NCI-H128 (cell line): Measurements from ENCODE around the gene NSUN3.
A peak's percentile ranks its signal among the peaks of the same experiment; 100 is the strongest.
"Not testable (repeated sequence)": the region's sequence is repeated elsewhere in the genome, so short reads cannot be mapped to it uniquely, and the experiment has no call there.

Experiments used
- DNase-seq: peaks from one replicate; lab custom pipeline; 2025; ENCODE audit not compliant: unreplicated experiment; lab: John Stamatoyannopoulos, UW

The NSUN3 gene

GRCh38 chr3:94062513-94063404, at the start of gene NSUN3, which contains the start of gene DHFR2:
Gene NSUN3 (plus strand): TSS chr3:94063061. CDS start chr3:94063127, 66 bp downstream.
Gene DHFR2 (minus strand): TSS chr3:94062916. CDS start chr3:94061511, 1,405 bp downstream.
- DNase-seq: peak; percentile 93

- no peak for DNase-seq
These were observed 47.8 kb upstream of the NSUN3 start for GRCh38 chr3:94015025-94015424.

- no peak for DNase-seq
These were observed 43.2 kb upstream of the NSUN3 start for GRCh38 chr3:94019659-94020058.

GRCh38 chr3:94020293-94020692, 42.6 kb upstream of the NSUN3 start:
- DNase-seq: no peak

GRCh38 chr3:94024385-94024784, 38.5 kb upstream of the NSUN3 start:
- no peak for DNase-seq

GRCh38 chr3:94026623-94027022, 36.2 kb upstream of the NSUN3 start:
- DNase-seq: no peak

GRCh38 chr3:94028093-94028837, 34.6 kb upstream of the NSUN3 start, which contains the start of gene STX19:
Gene STX19 (minus strand): TSS chr3:94028597. CDS start chr3:94015269, 13,328 bp downstream.
- no peak for DNase-seq

- DNase-seq: no peak
These were observed 25.9 kb upstream of the NSUN3 start for GRCh38 chr3:94036909-94037507.

GRCh38 chr3:94043285-94043684, 19.6 kb upstream of the NSUN3 start:
- no peak for DNase-seq

GRCh38 chr3:94044100-94044936, 18.5 kb upstream of the NSUN3 start:
- not testable (repeated sequence) for DNase-seq

GRCh38 chr3:94046533-94046932, 16.3 kb upstream of the NSUN3 start:
- no peak for DNase-seq

- DNase-seq: no peak
These were observed 13.6 kb upstream of the NSUN3 start for GRCh38 chr3:94049267-94049666.

GRCh38 chr3:94050546-94050945, 12.3 kb upstream of the NSUN3 start:
- no peak for DNase-seq

- no peak for DNase-seq
These were observed 1.6 kb upstream of the NSUN3 start for GRCh38 chr3:94061297-94061696.

GRCh38 chr3:94063496-94064119, 747 bp downstream of the NSUN3 start:
- DNase-seq: no peak

GRCh38 chr3:94064243-94064860, 1.5 kb downstream of the NSUN3 start:
- no peak for DNase-seq

- DNase-seq: no peak
These were observed 2.3 kb downstream of the NSUN3 start for GRCh38 chr3:94065122-94065521.

- no peak for DNase-seq
These were observed 3.1 kb downstream of the NSUN3 start for GRCh38 chr3:94065819-94066480.
